SH-SY5Y (cell line): ENCODE measurements around the gene ABCC2.

Source experiments
- GATA2 ChIP-seq: IDR thresholded peaks from 2 replicates; pipeline ENCODE4 v1.6.1; 2011; ENCODE audit warnings: mild to moderate bottlenecking, low read depth, low read length
- GATA3 ChIP-seq: IDR thresholded peaks from 2 replicates; pipeline ENCODE4 v1.6.1; 2011; ENCODE audit warnings: low read depth, mild to moderate bottlenecking, low read length, moderate library complexity

DNA sequence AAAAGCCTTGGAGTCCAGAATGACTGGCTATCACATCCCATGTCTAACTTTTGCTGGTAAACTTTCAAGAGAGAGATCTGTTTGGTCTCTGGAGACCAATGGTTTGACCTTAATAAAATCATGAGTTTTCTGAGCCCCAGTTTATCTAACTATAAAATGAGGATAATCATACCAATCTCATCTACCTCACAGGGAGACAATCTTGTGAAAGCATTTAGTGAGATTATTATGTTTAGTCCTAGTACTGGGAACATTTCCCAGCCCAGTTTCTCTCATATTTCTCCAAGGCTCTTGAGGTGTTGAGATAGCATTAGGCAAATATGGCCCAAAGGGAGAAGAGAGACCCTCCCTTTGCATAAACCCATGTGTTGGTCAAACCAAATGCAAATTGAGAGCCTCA lies 25.8 kb downstream of the ABCC2 start:
- no peak for TF ChIP-seq GATA3
- no peak for TF ChIP-seq GATA2
